GM12864 (cell line): ENCODE results near the gene MTHFS.

Experiments used
- DNase-seq: peaks from one replicate; pipeline ENCODE4 v3.0.0-alpha.2; 2011; ENCODE audit warnings: low read depth
- H3K4me3 ChIP-seq: 2 replicates; pipeline ENCODE4 v1.5.1; 2011; ENCODE audit warnings: mild to moderate bottlenecking, low read depth, low read length, control low read depth
- TF ChIP-seq, protein P1 (sequence below): IDR thresholded peaks from 2 replicates; pipeline ENCODE4 v1.5.1; 2011; ENCODE audit warnings: low read depth, mild to moderate bottlenecking, moderate library complexity, low read length, control low read depth, inconsistent platforms; ENCODE audit errors: missing control alignments

The MTHFS gene

DNA sequence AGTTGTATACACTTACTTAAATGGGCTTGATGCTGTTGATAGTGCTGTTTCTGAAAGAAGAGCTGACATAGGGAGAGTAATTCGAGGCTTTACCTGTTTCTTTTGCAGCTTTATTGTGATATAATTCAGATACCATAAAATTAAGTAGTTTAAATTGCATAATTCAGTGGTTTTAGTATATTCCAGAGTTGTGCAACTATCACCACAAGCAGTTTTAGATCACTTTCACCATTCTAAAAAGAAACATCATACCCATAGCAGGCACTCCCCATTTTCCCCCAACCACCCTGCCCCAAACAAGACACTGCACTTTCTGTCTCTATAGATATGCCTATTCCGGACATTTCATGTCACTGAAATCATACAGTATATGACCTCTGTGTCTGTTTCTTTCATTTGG lies 98.5 kb downstream of the MTHFS start:
- no peak for DNase-seq
- TF ChIP-seq, protein P1, sequence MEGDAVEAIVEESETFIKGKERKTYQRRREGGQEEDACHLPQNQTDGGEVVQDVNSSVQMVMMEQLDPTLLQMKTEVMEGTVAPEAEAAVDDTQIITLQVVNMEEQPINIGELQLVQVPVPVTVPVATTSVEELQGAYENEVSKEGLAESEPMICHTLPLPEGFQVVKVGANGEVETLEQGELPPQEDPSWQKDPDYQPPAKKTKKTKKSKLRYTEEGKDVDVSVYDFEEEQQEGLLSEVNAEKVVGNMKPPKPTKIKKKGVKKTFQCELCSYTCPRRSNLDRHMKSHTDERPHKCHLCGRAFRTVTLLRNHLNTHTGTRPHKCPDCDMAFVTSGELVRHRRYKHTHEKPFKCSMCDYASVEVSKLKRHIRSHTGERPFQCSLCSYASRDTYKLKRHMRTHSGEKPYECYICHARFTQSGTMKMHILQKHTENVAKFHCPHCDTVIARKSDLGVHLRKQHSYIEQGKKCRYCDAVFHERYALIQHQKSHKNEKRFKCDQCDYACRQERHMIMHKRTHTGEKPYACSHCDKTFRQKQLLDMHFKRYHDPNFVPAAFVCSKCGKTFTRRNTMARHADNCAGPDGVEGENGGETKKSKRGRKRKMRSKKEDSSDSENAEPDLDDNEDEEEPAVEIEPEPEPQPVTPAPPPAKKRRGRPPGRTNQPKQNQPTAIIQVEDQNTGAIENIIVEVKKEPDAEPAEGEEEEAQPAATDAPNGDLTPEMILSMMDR, result no peak
- H3K4me3 ChIP-seq, result no peak overlapping the region
